SW480 (cell line): ENCODE results near the gene CACNA2D3.

Source experiments
- DNase-seq: peaks from one replicate; pipeline ENCODE4 v3.0.0-alpha.2; 2016; ENCODE audit warnings: low spot score

Gene CACNA2D3

GRCh38 chr3:54846119-54846518 is 723.8 kb downstream of the CACNA2D3 start:
- DNase-seq = no peak

- DNase-seq = no peak
Measured at GRCh38 chr3:54847361-54847760, 725.0 kb downstream of the CACNA2D3 start.

GRCh38 chr3:54849360-54849759 is 727.0 kb downstream of the CACNA2D3 start:
- DNase-seq = no peak

- no peak for DNase-seq
Measured at GRCh38 chr3:54850484-54851018, 728.2 kb downstream of the CACNA2D3 start.

GRCh38 chr3:54853573-54854404 is 731.4 kb downstream of the CACNA2D3 start:
- peak; percentile 53 for DNase-seq

- DNase-seq = no peak
Measured at GRCh38 chr3:54856271-54856670, 733.9 kb downstream of the CACNA2D3 start.

GRCh38 chr3:54857343-54857742 is 735.0 kb downstream of the CACNA2D3 start:
- DNase-seq = no peak

GRCh38 chr3:54858093-54858785 is 735.9 kb downstream of the CACNA2D3 start:
- DNase-seq = no peak

- peak; percentile 5 for DNase-seq
Measured at GRCh38 chr3:54859184-54859583, 736.8 kb downstream of the CACNA2D3 start.

- DNase-seq = no peak
Measured at GRCh38 chr3:54861248-54862067, 739.1 kb downstream of the CACNA2D3 start.

- DNase-seq = no peak
Measured at GRCh38 chr3:54862526-54862925, 740.2 kb downstream of the CACNA2D3 start.

- no peak for DNase-seq
Measured at GRCh38 chr3:54863366-54863765, 741.0 kb downstream of the CACNA2D3 start.

- DNase-seq = no peak
Measured at GRCh38 chr3:54863786-54864185, 741.4 kb downstream of the CACNA2D3 start.

- no peak for DNase-seq
Measured at GRCh38 chr3:54865316-54865715, 743.0 kb downstream of the CACNA2D3 start.

GRCh38 chr3:54866251-54866650 is 743.9 kb downstream of the CACNA2D3 start:
- no peak for DNase-seq

GRCh38 chr3:54870423-54870822 is 748.1 kb downstream of the CACNA2D3 start:
- peak; percentile 78 for DNase-seq

GRCh38 chr3:54871867-54872266 is 749.5 kb downstream of the CACNA2D3 start:
- no peak for DNase-seq

- no peak for DNase-seq
Measured at GRCh38 chr3:54873059-54874010, 751.0 kb downstream of the CACNA2D3 start.

GRCh38 chr3:54874816-54875556 is 752.6 kb downstream of the CACNA2D3 start:
- no peak for DNase-seq

GRCh38 chr3:54875596-54876268 is 753.4 kb downstream of the CACNA2D3 start:
- DNase-seq = no peak
